ENCODE data around the gene PSMG1.
A peak's percentile ranks its signal among the peaks of the same experiment; 100 is the strongest.
"Not testable (repeated sequence)": the region's sequence is repeated elsewhere in the genome, so short reads cannot be mapped to it uniquely, and the experiment has no call there.

The PSMG1 gene

GRCh38 chr21:39156024-39156423, 27.2 kb downstream of the PSMG1 start:
- DNase-seq (ENCODE audit: low spot score): no peak

DNA sequence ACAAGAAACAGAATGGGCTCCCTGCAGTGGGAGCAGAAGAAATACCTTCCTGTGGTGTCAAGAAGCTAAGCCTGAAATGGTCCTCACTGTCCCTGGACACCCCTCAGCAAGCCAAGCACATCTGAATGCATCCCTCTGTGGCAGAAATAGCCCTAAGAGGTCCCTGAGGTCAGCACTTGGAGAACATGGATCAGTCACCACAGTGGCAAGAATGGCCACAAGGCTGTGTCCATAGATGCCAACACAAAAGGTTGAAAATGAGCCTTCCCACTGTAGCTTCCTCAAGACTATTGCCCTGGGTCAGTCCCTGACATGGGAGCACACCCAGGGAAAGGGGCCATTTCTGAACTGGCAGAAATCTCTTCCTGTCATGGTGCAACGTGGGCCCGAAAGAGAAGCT, 27.7 kb downstream of the PSMG1 start:
- DNase-seq (ENCODE audit: low spot score): no peak

DNA sequence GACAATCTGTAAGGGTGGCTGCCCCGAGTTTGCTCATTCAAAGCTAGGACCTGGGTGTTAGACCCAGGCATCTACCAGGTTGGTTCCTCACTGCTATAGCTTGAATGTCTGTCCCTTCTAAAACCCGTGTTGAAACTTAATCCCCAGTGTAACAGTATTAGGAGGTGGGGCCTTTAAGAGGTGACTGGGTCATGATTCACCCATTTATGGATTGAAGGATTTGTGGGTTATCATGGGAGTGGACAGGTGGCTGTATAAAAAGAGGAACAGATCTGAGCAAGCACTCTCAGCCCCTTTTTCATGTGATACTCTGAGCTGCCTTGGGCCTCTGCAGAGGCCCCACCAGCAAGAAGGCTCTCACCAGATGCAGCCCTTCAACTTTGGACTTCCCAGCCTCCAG, 29.4 kb downstream of the PSMG1 start:
- DNase-seq (ENCODE audit: low spot score): peak; percentile 18

DNA sequence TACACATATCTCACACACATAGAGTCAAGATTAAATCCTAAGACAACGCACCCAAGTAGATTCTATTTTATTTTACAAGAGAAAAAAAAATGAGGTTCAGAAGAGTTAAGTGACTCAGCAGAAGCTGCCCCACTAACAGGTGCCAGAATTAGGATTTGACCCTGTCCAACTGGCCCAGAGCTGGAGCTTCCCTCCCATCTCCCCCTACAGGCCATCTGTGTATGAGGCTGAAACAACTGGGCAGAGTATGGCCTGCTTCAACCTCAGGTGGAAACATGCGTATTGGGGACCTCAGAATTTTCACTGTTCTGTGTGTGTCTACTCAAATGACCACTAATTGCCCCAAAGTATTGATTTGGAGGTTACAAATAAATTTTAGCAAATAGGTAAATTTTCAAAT, 29.9 kb downstream of the PSMG1 start:
- peak; percentile 14 for DNase-seq (ENCODE audit: low spot score)

GRCh38 chr21:39152271-39152670, 31.0 kb downstream of the PSMG1 start:
- no peak for DNase-seq (ENCODE audit: low spot score)

DNA sequence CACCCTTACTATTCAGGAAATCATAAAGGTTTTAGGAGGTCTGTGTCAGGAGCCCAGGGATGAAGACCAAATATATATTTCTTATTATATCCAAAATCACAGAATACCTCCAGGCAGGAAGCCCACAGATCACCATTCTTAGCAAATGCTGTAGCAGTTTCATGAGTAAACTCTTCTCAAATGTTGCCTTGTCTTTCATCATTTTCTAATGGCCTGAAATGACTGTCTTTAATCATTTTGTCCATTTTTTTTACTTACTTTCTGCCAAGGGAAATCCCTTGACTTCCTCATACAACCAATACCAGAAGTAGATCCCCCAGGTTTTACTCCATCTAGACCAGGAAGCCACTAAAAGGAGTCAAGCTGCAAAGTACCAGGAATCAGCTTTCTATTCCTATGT, 32.4 kb downstream of the PSMG1 start:
- DNase-seq (ENCODE audit: low spot score): no peak

DNA sequence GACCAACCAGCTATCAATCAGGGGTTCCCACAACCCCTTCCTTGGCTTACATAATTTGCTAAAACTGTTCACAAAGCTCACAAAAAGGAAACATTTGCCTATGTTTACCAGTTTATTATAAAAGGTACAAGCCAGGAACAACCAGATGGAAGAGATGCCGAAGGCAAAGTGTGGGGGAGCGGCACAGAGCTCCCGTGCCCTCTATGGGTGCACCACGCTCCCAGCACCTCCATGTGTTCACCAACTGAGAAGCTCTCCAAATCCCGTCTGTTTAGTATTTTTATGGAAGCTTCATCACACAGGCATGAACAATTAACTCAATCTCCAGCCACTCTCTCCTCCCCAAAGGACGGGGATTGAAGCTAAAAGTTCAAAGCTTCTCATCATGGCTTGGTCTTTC, 32.9 kb downstream of the PSMG1 start:
- no peak for DNase-seq (ENCODE audit: low spot score)

- peak; percentile 23 for DNase-seq (ENCODE audit: low spot score)
These were observed 33.4 kb downstream of the PSMG1 start for GRCh38 chr21:39149882-39150281.

GRCh38 chr21:39148975-39149374, 34.3 kb downstream of the PSMG1 start:
- no peak for DNase-seq (ENCODE audit: low spot score)

DNA sequence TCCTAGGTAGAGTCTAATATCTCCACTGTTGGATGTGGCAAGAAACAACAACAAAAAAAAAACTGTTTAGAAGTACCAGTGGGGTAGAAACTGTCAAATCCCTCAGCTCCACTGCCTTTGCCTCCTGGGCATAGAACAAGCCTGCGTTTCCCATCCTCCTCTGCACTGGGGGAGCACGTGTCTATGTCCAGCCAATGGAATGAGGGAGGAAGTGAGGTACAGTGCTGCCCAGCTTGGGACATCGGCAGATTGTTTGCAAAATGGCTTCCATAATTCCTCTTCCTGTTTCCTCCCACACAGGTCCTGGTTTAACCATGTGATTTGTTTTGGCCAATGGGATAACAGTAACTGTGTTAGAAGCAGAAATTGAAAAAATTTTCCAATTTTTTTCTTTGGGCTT, 39.1 kb downstream of the PSMG1 start:
- DNase-seq (ENCODE audit: low spot score): no peak

- no peak for DNase-seq (ENCODE audit: low spot score)
These were observed 40.3 kb downstream of the PSMG1 start for GRCh38 chr21:39142972-39143371.

DNA sequence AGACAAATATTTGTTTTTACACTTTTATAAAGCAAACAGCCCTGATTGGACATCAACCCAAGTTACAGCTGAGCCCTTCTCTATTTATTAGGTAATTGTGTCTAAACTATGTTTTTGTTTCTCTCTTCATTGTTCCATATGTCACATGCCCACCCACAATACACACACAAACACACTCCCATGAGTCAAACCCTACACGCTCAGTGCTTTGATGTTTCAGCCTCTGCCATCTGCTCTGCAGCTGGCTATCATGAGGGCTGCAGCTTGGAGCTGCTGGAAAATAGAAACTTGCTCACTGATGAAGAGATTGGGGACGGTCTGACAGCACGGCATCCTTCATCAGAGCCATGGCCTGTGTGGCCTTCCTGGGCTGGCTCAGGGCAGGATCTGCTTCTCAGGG, 41.7 kb downstream of the PSMG1 start:
- peak; percentile 58 for DNase-seq (ENCODE audit: low spot score)

DNA sequence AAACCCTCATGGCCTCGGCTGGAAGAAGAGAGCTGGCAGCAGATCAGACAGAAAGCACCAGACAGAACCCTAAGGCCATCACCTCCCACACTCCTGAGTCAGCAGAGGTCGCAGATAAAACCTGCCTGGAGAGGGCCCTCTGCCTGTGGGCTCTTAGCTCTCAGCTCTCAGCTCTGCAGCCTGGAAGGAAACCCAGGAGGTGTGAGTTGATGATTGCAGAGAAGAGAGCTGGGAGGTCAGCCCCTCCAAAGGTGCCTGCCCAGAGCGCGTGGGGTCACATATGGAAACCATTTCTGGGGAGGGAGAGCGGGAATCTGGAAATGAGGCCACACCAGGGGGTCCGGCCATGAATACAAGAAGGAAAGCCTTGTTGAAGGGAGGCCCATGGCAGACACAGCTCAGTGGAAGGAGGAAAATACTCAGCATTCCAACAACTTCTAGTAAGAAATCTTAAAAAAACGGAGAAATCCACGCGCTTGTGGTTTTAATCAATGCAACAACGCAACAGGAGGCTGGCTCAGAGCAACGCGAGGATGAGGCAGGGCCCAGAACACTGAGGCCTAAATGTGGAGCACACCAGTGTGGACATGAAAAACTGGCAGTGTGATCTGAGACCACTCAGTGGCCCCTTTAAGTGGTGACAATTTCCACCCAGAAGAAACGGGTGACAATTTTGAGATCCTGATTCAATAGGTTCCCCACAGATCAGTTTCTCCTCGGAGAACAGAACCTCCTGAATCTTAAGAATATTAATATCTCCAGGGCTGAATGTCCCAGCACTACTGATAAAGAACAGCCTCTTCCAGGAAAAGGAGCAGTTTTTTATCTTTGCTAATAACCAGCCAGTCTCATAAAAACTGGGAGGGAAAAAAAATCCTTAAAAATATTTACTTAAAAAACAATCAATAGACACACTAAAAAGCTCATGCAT, 45.7 kb downstream of the PSMG1 start:
- peak; percentile 51 for DNase-seq (ENCODE audit: low spot score)

GRCh38 chr21:39136711-39137110, 46.5 kb downstream of the PSMG1 start:
- no peak for DNase-seq (ENCODE audit: low spot score)

GRCh38 chr21:39136138-39136537, 47.1 kb downstream of the PSMG1 start:
- not testable (repeated sequence) for DNase-seq (ENCODE audit: low spot score)

- DNase-seq (ENCODE audit: low spot score): no peak
These were observed 48.9 kb downstream of the PSMG1 start for GRCh38 chr21:39134288-39134810.

DNA sequence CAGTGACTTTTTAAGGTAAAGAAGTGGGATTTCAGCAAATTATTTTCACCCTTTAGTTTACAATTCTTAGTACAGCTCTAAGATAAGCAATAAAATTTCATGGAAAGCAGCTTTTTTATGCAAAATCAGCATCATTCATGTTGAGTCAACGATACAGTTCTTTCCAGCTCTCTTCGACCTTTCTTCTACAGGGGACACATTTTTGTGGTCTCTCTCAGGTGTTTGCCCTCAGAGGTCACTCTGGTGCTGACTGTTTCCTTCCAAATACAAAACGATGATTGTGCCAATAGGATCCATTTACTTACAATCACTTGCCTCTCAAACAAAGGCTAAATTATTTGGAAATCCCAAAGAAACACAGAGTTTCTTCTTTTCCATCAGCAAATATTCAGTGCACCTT, 51.0 kb downstream of the PSMG1 start:
- peak; percentile 48 for DNase-seq (ENCODE audit: low spot score)

DNA sequence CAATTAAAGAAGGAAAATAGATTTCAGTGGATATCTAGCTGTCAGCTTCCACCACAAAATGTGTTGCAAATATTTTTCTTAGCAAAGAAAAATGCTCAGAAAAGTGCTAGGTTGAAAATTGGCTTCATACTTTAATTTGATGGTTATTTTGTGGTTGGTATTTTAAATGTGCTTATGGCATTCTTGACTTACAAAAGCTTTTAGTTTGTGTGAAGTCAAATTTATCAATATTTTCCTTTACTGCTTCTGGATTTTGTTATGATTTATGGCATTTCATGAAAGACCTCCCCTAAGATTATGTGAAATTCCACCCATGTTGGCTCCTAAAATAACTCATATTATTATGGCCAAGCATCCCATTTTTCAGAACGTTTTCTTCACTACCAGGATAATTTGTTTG, 51.5 kb downstream of the PSMG1 start:
- no peak for DNase-seq (ENCODE audit: low spot score)

DNA sequence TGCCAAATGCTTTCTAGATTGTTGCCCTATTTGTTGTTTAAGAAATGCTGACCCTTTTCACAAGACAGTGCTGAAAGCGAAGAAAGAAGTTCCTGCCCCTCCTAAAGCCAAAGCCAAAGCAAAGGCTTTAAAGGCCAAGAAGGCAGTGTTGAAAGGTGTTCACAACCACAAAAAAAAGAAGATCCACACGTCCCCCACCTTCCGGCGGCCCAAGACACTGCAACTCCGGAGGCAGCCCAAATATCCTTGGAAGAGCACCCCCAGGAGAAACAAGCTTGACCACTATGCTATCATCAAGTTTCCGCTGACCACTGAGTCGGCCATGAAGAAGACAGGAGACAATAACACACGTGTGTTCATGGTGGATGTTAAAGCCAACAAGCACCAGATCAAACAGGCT, 55.7 kb downstream of the PSMG1 start:
- no peak for DNase-seq (ENCODE audit: low spot score)

GRCh38 chr21:39126486-39126806, 56.8 kb downstream of the PSMG1 start:
- DNase-seq (ENCODE audit: low spot score): no peak

GRCh38 chr21:39125752-39126485, 57.3 kb downstream of the PSMG1 start:
- DNase-seq (ENCODE audit: low spot score): peak; percentile 79

Measured in SW480 (cell line).